ENCODE data around the gene CDT1. TPM values are rescaled to one million over a fixed set of nuclear protein-coding genes. Genes with fewer than 3 reads are reported as not detected.

Gene CDT1
- total RNA-seq, 6 experiments from 2014 or later, result 13.3 to 28.2 (median 22.2) TPM

- Mint-ChIP-seq H3K4me3 (no peak overlapping the region), H3K27me3 (ENCODE audit: insufficient read depth) (peaks cover 4% of the 10 kb centered on the region), H3K27ac (no peak overlapping the region), H3K36me3 (ENCODE audit: low read depth) (peaks cover 12% of the 10 kb centered on the region), H3K4me1 (ENCODE audit: low read depth) (peaks cover 37% of the 10 kb centered on the region), H3K9me3 (no peaks in the 10 kb centered on the region)
- no peak for DNase-seq
- no peak for TF ChIP-seq CTCF (IDR thresholded peaks at IDR 0.05)
These were observed 42.5 kb upstream of the CDT1 start for GRCh38 chr16:88761143-88761534.

GRCh38 chr16:88761830-88762229 is 41.8 kb upstream of the CDT1 start:
- Mint-ChIP-seq H3K27me3 (ENCODE audit: insufficient read depth) (peaks cover 4% of the 10 kb centered on the region), H3K4me1 (ENCODE audit: low read depth) (peaks cover 40% of the 10 kb centered on the region), H3K27ac (no peak overlapping the region), H3K4me3 (no peak overlapping the region), H3K9me3 (no peaks in the 10 kb centered on the region), H3K36me3 (ENCODE audit: low read depth) (peaks cover 13% of the 10 kb centered on the region)
- DNase-seq, result no peak
- no peak for TF ChIP-seq CTCF (IDR thresholded peaks at IDR 0.05)

- Mint-ChIP-seq H3K27me3 (ENCODE audit: insufficient read depth) (peaks cover 4% of the 10 kb centered on the region), H3K4me3 (no peak overlapping the region), H3K36me3 (ENCODE audit: low read depth) (peaks cover 16% of the 10 kb centered on the region), H3K4me1 (ENCODE audit: low read depth) (peaks cover 45% of the 10 kb centered on the region), H3K9me3 (no peaks in the 10 kb centered on the region), H3K27ac (no peak overlapping the region)
- no peak for TF ChIP-seq CTCF (IDR thresholded peaks at IDR 0.05)
- no peak for DNase-seq
These were observed 41.2 kb upstream of the CDT1 start for GRCh38 chr16:88762258-88762870.

- H3K4me3 Mint-ChIP-seq, result no peak overlapping the region
- no peak overlapping the region for H3K27ac Mint-ChIP-seq
These were observed 40.6 kb upstream of the CDT1 start for GRCh38 chr16:88762941-88763340.

GRCh38 chr16:88763502-88764053 is 40.0 kb upstream of the CDT1 start:
- Mint-ChIP-seq H3K36me3 (ENCODE audit: low read depth) (peaks cover 14% of the 10 kb centered on the region), H3K4me3 (no peak overlapping the region), H3K27me3 (ENCODE audit: insufficient read depth) (peaks cover 2% of the 10 kb centered on the region), H3K4me1 (ENCODE audit: low read depth) (peaks cover 47% of the 10 kb centered on the region), H3K27ac (peak overlapping the region; percentile 42), H3K9me3 (no peaks in the 10 kb centered on the region)
- TF ChIP-seq CTCF (IDR thresholded peaks at IDR 0.05), result no peak
- DNase-seq, result no peak

More at GRCh38 chr16:88762941-88763340, 40.6 kb upstream of the CDT1 start:
- TF ChIP-seq CTCF (IDR thresholded peaks at IDR 0.05), result no peak
- Mint-ChIP-seq H3K27me3 (ENCODE audit: insufficient read depth) (peaks cover 4% of the 10 kb centered on the region), H3K4me1 (ENCODE audit: low read depth) (peaks cover 51% of the 10 kb centered on the region), H3K9me3 (no peaks in the 10 kb centered on the region), H3K36me3 (ENCODE audit: low read depth) (peaks cover 16% of the 10 kb centered on the region)
- DNase-seq, result no peak
